SKM-1 treated with dmso at 0.1 percent for 144 hours (cell line): Measurements from ENCODE around the gene ORC6.

Experiments used
- DNase-seq: peaks from one replicate; lab custom pipeline; 2025; ENCODE audit not compliant: unreplicated experiment; lab: John Stamatoyannopoulos, UW

The ORC6 gene

DNA sequence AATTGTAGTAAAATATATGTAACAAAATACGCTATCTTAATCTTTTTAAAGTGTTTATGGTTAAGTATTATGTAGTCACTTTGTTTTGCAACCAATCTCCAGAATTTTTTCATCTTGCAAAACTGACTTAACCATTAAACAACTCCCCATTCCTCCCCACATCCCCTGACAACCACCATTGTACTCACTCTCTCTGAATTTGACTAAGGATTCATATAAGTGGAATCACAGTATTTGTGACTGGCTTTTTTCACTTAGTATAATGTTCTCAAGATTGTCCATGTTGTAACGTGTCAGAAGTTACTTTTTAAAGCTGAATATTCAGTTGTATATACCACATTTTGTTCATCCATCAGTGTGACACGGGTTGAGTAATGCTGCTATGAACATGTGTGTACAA, 10.6 kb downstream of the ORC6 start:
- DNase-seq: no peak

DNA sequence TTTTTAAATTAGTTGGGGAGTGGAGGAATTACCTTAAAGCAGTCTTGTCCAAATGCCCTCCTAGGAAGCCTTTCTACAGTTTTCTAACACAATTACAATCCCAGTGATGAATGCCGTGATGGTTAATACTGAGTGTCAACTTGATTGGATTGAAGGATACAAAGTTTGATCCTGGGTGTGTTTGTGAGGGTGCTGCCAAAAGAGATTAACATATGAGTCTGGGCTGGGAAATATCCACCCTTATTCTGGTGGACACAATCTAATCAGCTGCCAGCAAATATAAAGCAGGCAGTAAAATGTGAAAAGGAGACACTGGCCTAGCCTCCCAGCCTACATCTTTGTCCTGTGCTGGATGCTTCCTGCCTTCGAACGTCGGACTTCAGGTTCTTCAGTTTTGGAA, 12.2 kb downstream of the ORC6 start:
- no peak for DNase-seq

DNA sequence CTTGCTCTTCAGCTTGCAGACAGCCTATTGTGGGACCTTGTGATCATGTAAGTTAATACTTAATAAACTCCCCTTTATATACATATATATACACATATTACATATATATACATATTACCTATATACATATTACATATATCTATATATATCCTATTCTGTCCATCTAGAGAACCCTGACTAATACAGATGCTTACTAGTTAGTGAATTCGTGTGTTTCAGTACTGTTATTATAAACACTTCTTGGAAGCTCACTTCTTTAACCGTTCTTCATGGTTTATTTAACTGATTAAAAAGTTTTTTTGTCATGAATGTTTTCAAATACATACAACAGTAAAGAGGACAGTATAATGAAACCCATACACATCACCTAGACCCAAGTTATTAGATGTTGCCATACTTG, 12.6 kb downstream of the ORC6 start:
- no peak for DNase-seq

DNA sequence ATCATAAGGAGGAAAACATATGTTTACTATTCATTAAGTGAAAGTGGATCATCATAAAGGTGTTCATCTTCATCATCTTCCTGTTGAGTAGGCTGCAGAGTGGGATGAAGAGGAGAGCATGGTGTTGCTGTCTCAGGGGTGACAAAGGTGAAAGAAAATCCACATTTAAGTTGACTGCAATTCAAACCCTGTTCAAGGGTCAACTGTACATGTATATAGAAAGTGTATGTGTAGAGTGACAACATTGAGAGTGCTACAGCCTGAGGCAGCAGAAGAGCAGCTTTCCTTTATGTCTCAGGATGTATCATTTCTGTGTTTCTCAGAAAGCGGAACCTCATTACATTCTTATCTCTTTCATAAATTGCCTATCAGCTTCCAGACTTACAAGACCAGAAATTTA, 17.2 kb downstream of the ORC6 start:
- no peak for DNase-seq

DNA sequence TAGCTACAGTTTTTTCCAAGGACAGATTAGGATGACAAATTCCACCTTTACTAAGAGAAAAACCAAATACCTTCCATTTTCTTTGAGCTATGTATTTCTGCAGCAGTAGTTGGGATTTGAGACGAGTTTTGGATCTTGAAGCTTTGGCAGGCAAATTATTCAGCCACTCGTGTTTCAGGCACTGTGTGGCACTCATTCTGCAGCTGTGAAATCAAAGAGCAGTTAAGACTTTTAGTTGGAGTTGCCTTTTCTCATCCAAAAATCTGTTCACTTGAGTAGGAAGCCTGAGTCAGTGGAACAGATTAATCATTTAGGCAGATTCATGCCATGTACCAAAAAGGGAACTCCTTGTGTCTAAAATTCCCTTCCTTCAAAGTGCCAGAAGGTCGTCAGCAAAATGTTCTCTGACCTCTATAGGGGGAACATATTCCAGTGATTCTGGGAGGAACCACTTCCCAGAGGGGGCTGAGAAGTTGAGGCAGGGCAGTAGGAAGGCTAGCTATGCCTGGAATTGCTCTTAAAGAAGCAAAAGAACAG, 20.1 kb downstream of the ORC6 start:
- no peak for DNase-seq

DNA sequence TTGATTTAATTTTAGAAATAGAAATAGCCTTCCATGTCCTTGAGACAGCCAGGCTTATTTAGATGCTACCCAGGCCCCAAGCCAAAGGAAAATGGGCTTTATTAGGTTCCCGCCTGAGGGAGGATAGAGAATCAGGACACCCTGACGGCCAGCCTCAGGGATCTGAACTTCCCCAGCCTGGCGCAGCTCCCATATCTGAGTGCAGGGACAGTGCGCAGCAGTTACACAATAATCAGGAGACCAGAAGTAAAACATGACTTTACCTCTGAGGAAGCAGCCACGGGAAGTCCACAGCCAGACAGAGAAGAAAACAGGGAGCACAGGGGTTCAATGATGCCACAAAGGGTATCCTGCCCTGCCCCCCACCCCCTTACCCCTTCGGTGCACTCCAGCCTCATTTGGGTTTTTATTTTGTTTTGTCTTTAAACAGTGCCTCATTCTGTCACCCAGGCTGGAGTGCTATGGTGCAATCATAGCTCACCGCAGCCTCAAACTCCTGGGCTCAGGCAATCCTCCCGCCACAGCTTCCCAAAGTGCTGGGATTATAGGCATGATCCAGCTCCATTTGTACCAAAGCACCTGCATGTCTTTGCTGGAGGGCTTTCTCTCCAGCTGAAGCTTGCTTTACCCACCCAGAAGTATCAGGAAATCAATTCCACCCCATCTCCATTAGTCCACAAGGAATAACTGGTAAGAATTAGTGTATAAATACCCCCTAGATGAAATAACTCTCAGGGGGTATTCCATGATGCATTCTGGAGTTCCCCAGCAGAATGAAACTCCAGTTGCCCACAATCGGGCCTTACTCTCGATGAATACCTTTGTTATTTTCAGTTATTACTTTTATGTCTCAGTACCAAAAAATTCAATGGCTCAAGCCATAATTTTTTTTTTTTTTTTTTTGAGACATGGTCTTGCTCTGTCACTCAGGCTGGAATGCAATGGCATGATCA, 21.9 kb downstream of the ORC6 start:
- no peak for DNase-seq

DNA sequence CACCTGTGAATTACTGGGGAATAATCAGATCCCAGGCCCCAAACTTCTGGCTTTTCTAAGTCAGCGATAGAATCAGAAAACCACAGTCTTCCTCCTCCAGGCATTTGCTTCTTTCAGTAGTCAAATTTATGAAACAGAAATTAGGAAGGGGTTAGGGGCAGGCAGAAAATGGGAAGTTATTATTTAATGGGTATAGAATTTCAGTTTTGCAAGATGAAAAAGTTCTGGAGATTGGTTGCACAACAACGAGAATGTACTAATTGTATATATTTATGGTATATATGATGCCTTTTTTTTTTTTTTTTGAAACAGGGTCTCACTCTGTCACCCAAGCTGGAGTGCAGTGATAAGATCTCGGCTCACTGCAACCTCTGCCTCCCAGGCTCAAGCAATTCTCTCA, 23.5 kb downstream of the ORC6 start:
- peak; percentile 45 for DNase-seq

DNA sequence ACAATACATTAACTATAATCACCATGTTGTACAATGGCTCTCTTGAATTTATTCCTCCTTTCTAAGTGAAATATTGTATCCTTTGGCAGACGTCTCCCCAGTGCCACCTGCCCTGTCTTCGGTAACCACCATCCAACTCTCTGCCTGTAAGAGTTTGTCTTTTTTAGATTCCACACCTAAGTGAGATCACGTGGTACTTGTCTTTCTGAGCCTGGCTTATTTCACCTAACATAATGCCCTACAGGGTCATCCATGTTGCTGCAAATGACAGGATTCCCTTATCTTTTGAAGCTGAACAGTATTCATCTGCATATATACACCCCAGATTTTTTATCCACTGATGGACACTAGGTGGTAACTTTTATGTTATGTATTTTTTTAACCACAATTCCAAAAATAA, 24.2 kb downstream of the ORC6 start:
- DNase-seq: no peak

DNA sequence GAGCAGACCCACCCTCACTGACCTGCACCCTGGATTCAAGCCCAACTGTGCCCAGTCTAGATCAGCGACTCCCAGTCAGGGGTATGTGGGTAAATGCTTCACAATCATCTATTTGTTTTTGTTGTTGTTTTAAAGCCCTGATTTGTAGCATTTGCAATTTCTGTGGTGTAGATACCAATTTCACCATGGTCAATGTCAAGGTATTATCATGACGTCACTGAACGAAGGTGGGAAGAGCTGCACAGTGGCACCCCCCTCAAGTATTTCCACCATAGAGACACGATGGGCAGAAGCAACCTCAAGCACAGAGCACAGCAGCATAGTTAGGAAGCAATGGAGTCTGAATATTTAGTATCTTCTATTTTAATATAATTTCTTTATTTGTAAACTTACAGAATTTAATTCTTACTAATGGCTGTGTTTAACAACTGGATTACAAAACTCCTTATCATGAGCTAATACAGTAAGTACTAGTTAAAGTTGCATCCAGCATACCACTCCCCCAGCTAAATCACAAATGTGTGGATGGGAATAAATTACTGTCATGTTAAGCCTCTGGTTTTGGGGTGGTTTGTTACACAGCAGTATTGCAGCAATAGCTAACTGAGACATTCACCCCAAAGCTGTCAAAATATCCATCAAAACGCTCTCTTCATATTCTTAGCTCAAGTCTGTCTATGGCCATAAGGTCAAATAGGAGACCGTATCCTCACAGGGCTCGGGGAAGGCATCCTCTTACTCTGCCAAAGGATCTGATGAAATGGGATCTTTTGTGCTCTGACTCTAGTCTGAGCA, 25.5 kb downstream of the ORC6 start:
- DNase-seq: no peak

DNA sequence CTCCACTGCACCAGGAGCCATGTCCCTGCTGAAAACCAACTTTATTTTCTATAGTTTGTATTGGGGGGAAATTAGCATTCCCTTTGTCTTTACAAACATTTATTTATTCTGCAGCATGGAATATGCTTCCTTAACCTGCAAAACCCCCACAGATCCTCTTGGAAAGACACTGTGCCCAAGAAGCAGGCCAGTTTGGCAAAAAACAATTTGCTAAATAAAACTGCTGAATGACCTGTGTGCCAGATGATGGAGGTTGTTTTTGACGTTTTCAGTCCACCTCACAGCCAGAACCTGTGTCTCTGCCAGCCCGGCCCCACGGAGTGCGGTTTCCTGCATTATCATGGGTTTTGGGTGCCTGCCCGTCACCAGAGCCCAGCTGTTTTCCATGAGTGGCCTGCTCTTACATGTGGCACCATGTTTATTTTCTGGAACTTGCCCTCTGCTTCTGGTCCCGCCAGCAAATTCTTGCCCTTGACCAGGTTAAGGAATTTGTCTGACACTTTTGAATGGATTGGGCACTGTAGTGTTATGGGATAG, 26.4 kb downstream of the ORC6 start:
- no peak for DNase-seq

DNA sequence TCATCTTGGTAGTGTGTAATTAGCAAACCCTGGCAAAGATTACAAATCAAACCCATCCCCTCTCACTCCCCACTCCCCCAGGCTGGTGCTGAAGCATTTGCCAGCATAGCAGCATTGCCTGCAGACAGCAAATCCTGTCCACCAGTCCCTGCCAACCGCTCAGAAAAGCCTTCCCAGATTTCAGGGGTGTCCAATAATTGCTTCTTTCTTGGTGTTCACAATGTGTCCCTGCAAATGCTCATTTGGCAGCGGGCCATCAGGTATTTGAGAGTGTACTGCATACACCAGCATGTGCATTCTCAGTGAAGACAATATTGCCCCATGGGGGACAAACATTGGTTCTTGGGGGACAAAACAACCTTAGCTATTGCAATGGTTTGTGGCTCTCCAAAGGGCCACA, 28.2 kb downstream of the ORC6 start:
- DNase-seq: no peak

DNA sequence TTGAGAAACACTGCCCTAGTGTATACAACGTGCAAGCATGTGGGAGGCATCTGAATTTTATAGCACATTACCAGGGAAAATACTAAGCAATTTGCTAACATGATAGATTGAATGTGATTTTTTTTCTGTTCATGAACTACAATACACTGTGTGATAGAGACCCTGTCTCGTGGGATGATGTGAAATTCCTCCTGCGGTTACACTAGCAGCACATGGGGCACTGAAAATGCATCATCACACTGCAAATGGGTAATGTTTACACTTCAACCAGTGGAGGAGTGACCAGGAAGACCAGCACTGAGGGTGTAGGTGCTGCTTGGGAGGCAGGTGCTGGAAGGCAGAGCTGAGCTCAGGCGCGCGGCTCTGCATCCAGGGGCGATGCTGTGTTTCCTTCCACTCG, 28.8 kb downstream of the ORC6 start:
- no peak for DNase-seq

DNA sequence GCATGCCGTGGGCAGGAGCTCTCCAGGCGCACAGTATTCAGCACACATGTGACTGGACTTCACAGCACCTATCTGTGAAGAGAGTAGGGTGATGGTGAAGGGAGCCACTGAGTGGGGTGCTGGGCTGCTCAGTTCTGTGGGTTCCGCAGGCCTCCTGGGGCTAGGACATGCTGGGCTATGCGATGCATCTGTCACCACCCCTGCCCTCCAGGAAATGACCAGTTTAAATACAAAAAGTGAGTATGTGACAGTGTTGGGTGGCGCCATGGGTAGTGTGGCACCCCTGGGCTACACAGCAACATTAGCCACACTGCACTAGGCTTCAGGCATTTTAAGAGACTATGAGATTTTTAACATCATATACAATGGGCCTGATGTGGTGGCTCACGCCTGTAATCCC, 30.1 kb downstream of the ORC6 start:
- no peak for DNase-seq

DNA sequence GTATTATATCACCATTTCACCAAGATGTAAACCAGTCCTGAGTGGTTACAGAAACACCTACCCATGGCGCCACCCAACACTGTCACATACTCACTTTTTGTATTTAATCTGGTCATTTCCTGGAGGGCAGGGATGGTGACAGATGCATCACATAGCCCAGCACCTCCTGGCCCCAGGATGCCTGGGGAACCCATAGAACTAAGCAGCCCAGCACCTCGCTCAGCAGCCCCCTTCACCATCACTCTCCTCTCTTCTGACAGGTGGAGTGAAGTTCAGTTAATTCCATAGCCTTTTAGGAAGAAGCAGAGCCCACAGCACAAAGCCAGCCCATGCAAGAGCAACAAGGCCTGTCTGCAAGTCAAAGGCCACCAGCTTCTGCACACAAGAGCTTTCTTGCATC, 31.2 kb downstream of the ORC6 start:
- DNase-seq: no peak

DNA sequence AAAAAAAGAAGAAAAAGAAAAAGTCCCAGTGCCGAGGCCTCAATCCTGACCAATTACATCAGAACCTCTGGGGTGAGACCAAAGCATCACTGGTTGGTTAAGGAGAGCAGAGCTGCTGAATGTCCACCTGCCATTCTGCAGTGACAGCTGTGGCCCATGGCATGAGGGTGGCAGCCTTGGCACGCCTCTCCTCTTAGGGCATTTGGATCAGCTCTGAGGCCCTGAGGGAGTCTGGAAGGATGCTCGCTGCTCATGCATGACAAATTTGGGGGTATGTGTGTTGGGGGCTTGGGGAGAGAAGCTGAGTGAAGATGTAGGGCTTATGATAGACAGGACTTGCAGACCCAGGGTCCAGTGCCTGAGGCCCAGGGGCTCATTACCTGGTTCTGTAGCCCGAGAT, 32.4 kb downstream of the ORC6 start:
- no peak for DNase-seq

DNA sequence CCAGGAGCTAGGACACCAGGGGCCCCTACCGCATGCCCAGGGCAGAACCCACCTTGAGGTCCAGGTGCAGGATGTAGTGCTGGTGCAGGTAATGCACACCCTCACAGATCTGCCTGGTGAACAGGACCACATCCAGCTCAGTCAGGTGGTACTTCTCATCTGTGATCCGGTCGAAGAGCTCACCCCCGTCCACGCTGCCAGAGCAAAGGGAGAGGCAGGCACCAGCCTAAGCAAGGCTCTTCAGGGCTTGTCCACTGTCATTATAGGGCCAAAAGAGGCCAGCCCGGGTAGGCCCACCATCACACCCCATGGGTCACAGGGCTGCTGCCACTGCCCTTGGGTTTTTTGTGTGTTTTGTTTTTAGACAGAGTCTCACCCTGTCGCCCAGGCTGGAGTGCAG, 37.7 kb downstream of the ORC6 start:
- DNase-seq: no peak

DNA sequence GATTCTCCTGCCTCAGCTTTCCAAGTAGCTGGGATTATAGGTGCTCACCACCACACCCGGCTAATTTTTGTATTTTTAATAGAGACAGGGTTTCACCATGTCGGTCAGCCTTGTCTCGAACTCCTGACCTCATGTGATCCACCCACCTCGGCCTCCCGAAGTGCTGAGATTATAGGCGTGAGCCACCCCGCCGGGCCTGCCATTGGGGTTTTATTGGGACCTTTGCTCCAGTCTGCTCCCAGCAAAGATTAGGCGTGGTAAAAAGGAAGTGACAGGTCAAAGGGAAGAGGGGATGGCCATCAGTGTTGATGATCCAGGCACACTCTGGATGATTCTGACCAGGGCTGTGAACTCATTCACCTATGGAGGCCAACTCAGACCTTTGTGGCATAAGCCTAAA, 38.2 kb downstream of the ORC6 start:
- DNase-seq: no peak

DNA sequence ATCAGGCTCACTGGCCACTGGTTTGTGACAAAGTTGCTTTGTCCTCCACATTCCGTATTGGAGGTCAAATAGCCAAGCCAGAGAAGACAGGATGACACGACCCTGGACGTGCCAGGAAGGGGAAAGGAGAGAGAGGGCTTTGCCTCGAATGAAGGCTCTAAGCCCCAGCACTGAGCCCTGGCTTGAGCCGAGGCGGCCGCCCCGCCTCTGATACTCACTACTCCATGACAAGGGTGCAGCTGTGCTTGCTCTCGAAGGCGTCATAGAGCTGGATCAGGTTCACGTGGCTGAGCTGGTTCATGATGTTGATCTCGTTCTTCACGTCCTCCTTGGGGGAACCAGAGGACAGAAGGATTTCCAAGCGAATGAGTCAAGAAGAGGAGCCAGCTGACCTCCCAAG, 39.3 kb downstream of the ORC6 start:
- DNase-seq: no peak

DNA sequence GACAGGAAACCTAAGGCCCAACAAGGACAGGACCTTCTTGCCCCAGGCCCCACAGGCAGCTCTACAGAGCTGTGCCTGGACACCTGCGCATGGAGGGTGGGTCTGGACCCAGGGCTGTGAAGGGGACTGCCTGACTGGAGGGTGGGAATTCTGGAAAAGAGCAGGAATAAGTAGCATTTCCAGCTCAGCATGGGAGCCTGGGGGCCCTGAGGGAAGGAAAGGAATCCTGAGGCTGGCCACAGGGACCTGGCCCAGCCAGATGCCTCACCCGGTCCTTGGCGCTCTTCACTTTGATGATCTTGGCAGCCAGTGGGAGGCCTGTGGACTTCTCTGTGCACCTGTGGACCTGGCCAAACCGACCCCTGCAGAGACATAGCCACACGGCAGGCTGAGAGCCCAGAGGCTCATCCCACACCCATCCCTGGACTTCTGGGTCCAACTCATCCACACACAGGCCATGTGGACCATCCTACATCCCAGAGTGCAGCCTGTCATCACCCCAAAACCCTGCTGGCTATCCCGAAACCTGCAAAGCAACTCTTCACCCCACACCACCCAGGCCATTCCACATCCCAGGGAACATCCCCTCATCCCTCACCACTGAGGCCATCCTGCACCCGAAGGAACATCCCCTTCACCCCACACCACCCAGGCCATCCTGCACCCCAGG, 40.0 kb downstream of the ORC6 start:
- DNase-seq: no peak

DNA sequence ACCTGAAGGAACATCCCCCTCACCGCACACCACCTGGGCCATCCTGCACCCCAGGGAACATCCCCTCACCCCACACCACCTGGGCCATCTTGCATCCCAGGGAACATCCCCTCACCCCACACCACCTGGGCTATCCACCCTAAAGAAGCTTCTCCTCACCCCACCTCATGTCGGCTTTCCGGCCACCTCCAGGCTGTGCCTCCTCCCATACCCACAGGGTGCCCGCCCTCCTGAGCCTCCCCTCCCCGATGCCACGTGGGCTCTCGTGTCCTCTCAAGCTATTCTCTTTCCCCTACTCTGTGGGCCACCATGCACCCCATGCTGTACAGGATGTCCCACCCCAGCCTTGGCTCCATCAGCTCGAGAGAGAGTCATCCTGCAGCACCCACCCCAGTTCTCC, 40.7 kb downstream of the ORC6 start:
- no peak for DNase-seq
